IMR-90 (cell line): Measurements from ENCODE around the gene GJA5. TPM values are rescaled to one million over a fixed set of nuclear protein-coding genes. Genes with fewer than 3 reads are reported as not detected.

Experiments used
- ATAC-seq: fragments of 200-7000 bp; cut with Tn5 transposase; 2 replicates; pipeline ENCODE4 v1.9.1; 2020; ENCODE audit warnings: low read depth, mild to moderate bottlenecking, moderate library complexity
- BruUV-seq: library from RNA; stranded (reverse); fragments of 400-500 nt; replicated peaks from 2 replicates; lab custom pipeline; 2021; lab: Mats Ljungman, UMichigan
- CTCF ChIA-PET: fragments of 300-600 bp; formaldehyde crosslinking; extraction: SDS; loops from one replicate; lab custom pipeline; 2021; ENCODE audit warnings: antibody characterized with exemption; lab: Yijun Ruan, JAX
- POLR2A ChIA-PET: fragments of 300-600 bp; sonication (Branson Sonifier 250); formaldehyde crosslinking; loops from one replicate; lab custom pipeline; 2022; ENCODE audit warnings: antibody characterized with exemption; ENCODE audit not compliant: unreplicated experiment; lab: Charles Lee
- DNase-seq: peaks from one replicate; pipeline ENCODE4 v3.0.0; 2013
- H2AFZ ChIP-seq: replicated peaks from 2 replicates; pipeline ENCODE3; 2013; ENCODE audit warnings: low read length, mild to moderate bottlenecking; ENCODE audit not compliant: poor library complexity
- H2AK5ac ChIP-seq: 2 replicates; pipeline ENCODE4 v1.6.1; 2013; ENCODE audit warnings: low read depth, low read length, inconsistent platforms
- H2AK9ac ChIP-seq: replicated peaks from 2 replicates; pipeline ENCODE3; 2013; ENCODE audit warnings: mild to moderate bottlenecking, low read depth, low read length, moderate library complexity; ENCODE audit not compliant: poor library complexity
- H2BK120ac ChIP-seq: 2 replicates; pipeline ENCODE4 v1.6.1; 2013; ENCODE audit warnings: low read depth, low read length, inconsistent platforms
- H2BK15ac ChIP-seq: 3 replicates; pipeline ENCODE4 v1.6.1; 2013; ENCODE audit warnings: low read depth, low read length, inconsistent platforms
- H2BK20ac ChIP-seq: 2 replicates; pipeline ENCODE4 v1.6.1; 2013; ENCODE audit warnings: low read depth, mild to moderate bottlenecking, inconsistent platforms, low read length, moderate library complexity
- H2BK5ac ChIP-seq: 2 replicates; pipeline ENCODE4 v1.6.1; 2013; ENCODE audit warnings: mild to moderate bottlenecking, low read depth, low read length, inconsistent platforms; ENCODE audit not compliant: poor library complexity, severe bottlenecking
- H3K14ac ChIP-seq: replicated peaks from 2 replicates; pipeline ENCODE4 v1.6.1; 2013; ENCODE audit warnings: low read depth, low read length, inconsistent platforms
- H3K18ac ChIP-seq: 2 replicates; pipeline ENCODE4 v1.6.1; 2013; ENCODE audit warnings: low read depth, low read length, control low read depth
- H3K23ac ChIP-seq: 2 replicates; pipeline ENCODE4 v1.6.1; 2013; ENCODE audit warnings: low read depth, low read length, inconsistent platforms
- H3K27ac ChIP-seq: 2 replicates; pipeline ENCODE4 v1.5.1; 2013; ENCODE audit warnings: mild to moderate bottlenecking, control low read depth, low read length; ENCODE audit not compliant: insufficient read depth
- H3K27me3 ChIP-seq: 2 replicates; pipeline ENCODE4 v1.6.1; 2013; ENCODE audit warnings: low read length; ENCODE audit not compliant: control insufficient read depth, insufficient read depth
- H3K36me3 ChIP-seq: 2 replicates; pipeline ENCODE4 v1.6.1; 2013; ENCODE audit warnings: low read length, mixed read lengths; ENCODE audit not compliant: control insufficient read depth, insufficient read depth
- H3K4ac ChIP-seq: 2 replicates; pipeline ENCODE4 v1.6.1; 2013; ENCODE audit warnings: low read depth, low read length, inconsistent platforms
- H3K4me1 ChIP-seq: 2 replicates; pipeline ENCODE4 v1.6.1; 2013; ENCODE audit warnings: low read length, mixed read lengths; ENCODE audit not compliant: control insufficient read depth, insufficient read depth
- H3K4me2 ChIP-seq: 2 replicates; pipeline ENCODE4 v1.6.1; 2013; ENCODE audit warnings: low read depth, mild to moderate bottlenecking, control low read depth, low read length, moderate library complexity
- H3K4me3 ChIP-seq: 2 replicates; pipeline ENCODE4 v1.5.1; 2013; ENCODE audit warnings: low read depth, mild to moderate bottlenecking, control low read depth, low read length, moderate library complexity; ENCODE audit not compliant: insufficient read depth
- H3K56ac ChIP-seq: 2 replicates; pipeline ENCODE4 v1.6.1; 2013; ENCODE audit warnings: low read length, inconsistent platforms; ENCODE audit not compliant: insufficient read depth; ENCODE audit errors: extremely low read depth
- H3K79me1 ChIP-seq, 2 experiments: 2 replicates each; pipeline ENCODE4 v1.6.1; 2013; ENCODE audit warnings: low read length in 2 of 2, inconsistent platforms in 1 of 2, low read depth in 1 of 2
- H3K9ac ChIP-seq: 2 replicates; pipeline ENCODE4 v1.6.1; 2013; ENCODE audit warnings: low read depth, low read length, control low read depth
- H3K9me1 ChIP-seq: 2 replicates; pipeline ENCODE4 v1.6.1; 2013; ENCODE audit warnings: low read length, inconsistent platforms; ENCODE audit not compliant: insufficient read depth
- H3K9me3 ChIP-seq: 2 replicates; pipeline ENCODE4 v1.6.1; 2013; ENCODE audit warnings: low read length; ENCODE audit not compliant: control insufficient read depth, insufficient read depth
- H4K20me1 ChIP-seq: 2 replicates; pipeline ENCODE4 v1.6.1; 2013; ENCODE audit warnings: low read length, inconsistent platforms; ENCODE audit not compliant: insufficient read depth
- H4K5ac ChIP-seq: 2 replicates; pipeline ENCODE4 v1.6.1; 2013; ENCODE audit warnings: mild to moderate bottlenecking, low read depth, low read length, control low read depth
- H4K8ac ChIP-seq, 2 experiments: 2 replicates each; pipeline ENCODE4 v1.6.1; 2013; ENCODE audit warnings: low read depth in 2 of 2, low read length in 2 of 2, control low read depth in 1 of 2, inconsistent platforms in 1 of 2
- H4K91ac ChIP-seq: 2 replicates; pipeline ENCODE4 v1.6.1; 2013; ENCODE audit warnings: low read depth, low read length, inconsistent platforms; ENCODE audit not compliant: insufficient read depth
- BHLHE40 ChIP-seq: fragments of 150-350 bp; IDR thresholded peaks from 2 replicates; pipeline ENCODE4 v1.6.1; 2016; ENCODE audit warnings: mild to moderate bottlenecking, low read depth, low read length
- CEBPB ChIP-seq: IDR thresholded peaks from 2 replicates; pipeline ENCODE4 v1.6.1; 2012; ENCODE audit warnings: low read depth, low read length, improper control_type of control experiment
- CTCF ChIP-seq: conservative IDR thresholded peaks from 2 replicates; pipeline ENCODE4 v1.5.1; 2012; ENCODE audit warnings: mild to moderate bottlenecking, low read depth, low read length, improper control_type of control experiment
- MAFK ChIP-seq: IDR thresholded peaks from 2 replicates; pipeline ENCODE4 v1.6.1; 2012; ENCODE audit warnings: low read depth, low read length, improper control_type of control experiment
- MAZ ChIP-seq: IDR thresholded peaks from 2 replicates; pipeline ENCODE4 v1.6.1; 2012; ENCODE audit warnings: low read depth, mild to moderate bottlenecking, low read length, improper control_type of control experiment, moderate library complexity, borderline replicate concordance
- NFE2L2 ChIP-seq: fragments of 150-350 bp; IDR thresholded peaks from 2 replicates; pipeline ENCODE4 v1.6.1; 2016; ENCODE audit warnings: low read depth, mild to moderate bottlenecking, low read length
- POLR2A ChIP-seq: IDR thresholded peaks from 2 replicates; pipeline ENCODE4 v1.6.1; 2012; ENCODE audit warnings: mild to moderate bottlenecking, low read depth, low read length
- RAD21 ChIP-seq: IDR thresholded peaks from 2 replicates; pipeline ENCODE4 v1.6.1; 2012; ENCODE audit warnings: low read length, improper control_type of control experiment
- RCOR1 ChIP-seq: IDR thresholded peaks from 2 replicates; pipeline ENCODE4 v1.6.1; 2012; ENCODE audit warnings: mild to moderate bottlenecking, low read length, improper control_type of control experiment; ENCODE audit not compliant: insufficient replicate concordance
- SMC3 ChIP-seq: fragments of 150-350 bp; IDR thresholded peaks from 2 replicates; pipeline ENCODE4 v1.6.1; 2016; ENCODE audit warnings: low read depth, mild to moderate bottlenecking, antibody characterized with exemption, low read length, moderate library complexity
- WGBS, 2 experiments: methylation state at CpG; one replicate each; pipeline versions ENCODE4 v1.1.5 to v1.1.7; 2013; ENCODE audit warnings: missing lambda C conversion rate in 2 of 2; ENCODE audit not compliant: insufficient read length in 1 of 2; ENCODE audit errors: extremely low coverage in 2 of 2; 5-methylcytosine and 5-hydroxymethylcytosine counted together
- dilution Hi-C: fragments of 300-500 bp; cut with HindIII; formaldehyde crosslinking; loops from one replicate; pipeline ENCODE4 v1.14.3; 2018; ENCODE audit warnings: low sequenced_read_pairs; ENCODE audit not compliant: unreplicated experiment
- in situ Hi-C: fragments of 300-500 bp; cut with MboI; formaldehyde crosslinking; loops from 3 replicates; pipeline ENCODE4 v1.14.3; 2019; ENCODE audit warnings: low sequenced_read_pairs, inconsistent platforms, mixed read lengths
- intact Hi-C: fragments of 100-400 bp; cut with micrococcal nuclease; formaldehyde crosslinking; loops from 2 replicates; pipeline ENCODE4 v1.10.0; 2022
- polyA plus RNA-seq, 3 experiments: library from polyadenylated mRNA; depleted of rRNA; stranded (reverse); fragments of >200 nt; gene quantifications; 2 replicates each; pipeline ENCODE4 v1.2.3, GENCODE V29; 2012; ENCODE audit warnings: low replicate concordance in 1 of 3
- total RNA-seq: library from RNA; depleted of rRNA; stranded (reverse); fragments of >200 nt; gene quantifications from 2 replicates; pipeline ENCODE4 v1.2.3, GENCODE V29; 2012

GJA5 gene
- total and polyA plus RNA-seq, 2 of the 4 experiments (the other 2 are of a cell fraction): not detected

DNA sequence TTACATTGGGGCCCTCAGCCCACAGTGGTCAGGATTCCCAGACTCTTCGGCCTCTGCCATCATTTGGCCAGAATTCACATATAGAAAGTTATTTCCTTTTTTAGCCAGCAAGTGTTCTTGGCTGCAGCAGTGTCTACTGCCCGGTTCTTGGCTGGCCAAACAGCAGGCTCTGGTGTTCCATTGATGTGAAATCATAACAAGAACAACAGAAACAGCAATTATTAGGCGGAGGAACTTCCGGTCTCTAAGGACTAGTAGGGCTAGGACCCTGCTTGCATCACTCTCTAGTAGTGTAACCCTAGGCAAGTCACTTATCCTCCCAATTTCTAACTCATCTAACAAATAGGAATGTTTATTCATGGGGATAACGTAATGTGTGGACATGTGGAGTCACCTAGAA lies 8.7 kb upstream of the GJA5 start:
- no peak overlapping the region for H3K14ac ChIP-seq
- H3K4me1 ChIP-seq: no peaks in the 10 kb centered on the region
- no peak for TF ChIP-seq RCOR1
- no peak for TF ChIP-seq CEBPB
- no peak for TF ChIP-seq CTCF
- no peak for TF ChIP-seq NFE2L2
- TF ChIP-seq BHLHE40: no peak
- no peak for TF ChIP-seq MAFK
- no peak for TF ChIP-seq MAZ
- TF ChIP-seq RAD21: no peak
- no peak for TF ChIP-seq POLR2A
- no peak for TF ChIP-seq SMC3
- CTCF ChIA-PET: no interaction called here
- H3K18ac ChIP-seq: no peak overlapping the region
- POLR2A ChIA-PET: no interaction called here
- no peak overlapping the region for H4K91ac ChIP-seq
- no peak for ATAC-seq
- no peak overlapping the region for H3K4me2 ChIP-seq
- H3K9me3 ChIP-seq: no peaks in the 10 kb centered on the region
- H2AFZ ChIP-seq: no peak overlapping the region
- intact Hi-C loops: no loop called here
- H3K27me3 ChIP-seq: peaks cover 1% of the 10 kb centered on the region; the same call in 1 of the 2 replicates
- no peak overlapping the region for H3K27ac ChIP-seq
- 10% methylated on average over 2 of the region's 5 CpGs; no CpG with 5 or more reads in 1 of the 2 experiments for WGBS, 2 experiments
- in situ Hi-C loops: no loop called here
- H3K36me3 ChIP-seq: no peaks in the 10 kb centered on the region
- no peak overlapping the region for H4K5ac ChIP-seq
- no peak overlapping the region for H2BK120ac ChIP-seq
- H4K8ac ChIP-seq: no peak overlapping the region
- no peak for DNase-seq
- H2BK15ac ChIP-seq: no peak overlapping the region
- H2BK20ac ChIP-seq: no peak overlapping the region
- no peak overlapping the region for H3K4ac ChIP-seq
- no peak overlapping the region for H3K4me3 ChIP-seq
- H3K56ac ChIP-seq: no peak overlapping the region
- H2AK5ac ChIP-seq: no peak overlapping the region
- BruUV-seq: no TSS peak
- H3K9ac ChIP-seq: no peak overlapping the region
- dilution Hi-C loops: no loop called here
- no peaks in the 10 kb centered on the region for H4K20me1 ChIP-seq
- no peak overlapping the region for H2BK5ac ChIP-seq
- no peaks in the 10 kb centered on the region for H3K79me1 ChIP-seq
- H3K23ac ChIP-seq: no peak overlapping the region
- H3K9me1 ChIP-seq: no peaks in the 10 kb centered on the region
- no peak overlapping the region for H2AK9ac ChIP-seq
